PFSK-1 (cell line): Measurements from ENCODE around the gene PHACTR1.

Experiments
- FOXP2 ChIP-seq: optimal IDR thresholded peaks from 2 replicates; pipeline ENCODE3; 2011; ENCODE audit warnings: borderline replicate concordance, control low read depth, inconsistent platforms; ENCODE audit not compliant: insufficient read depth; ENCODE audit errors: extremely low read length, extremely low read depth
- POLR2AphosphoS5 ChIP-seq: IDR thresholded peaks from 2 replicates; pipeline ENCODE4 v1.6.1; 2012; ENCODE audit warnings: low read depth, mild to moderate bottlenecking, control low read depth, low read length, moderate library complexity
- REST ChIP-seq, 2 experiments: IDR thresholded peaks; 2 replicates each; pipeline versions ENCODE4 v1.6.1 to v1.8.0; 2011 to 2012; ENCODE audit warnings: low read depth in 2 of 2, low read length in 2 of 2, control low read depth in 1 of 2, inconsistent platforms in 1 of 2, mild to moderate bottlenecking in 1 of 2, moderate library complexity in 1 of 2; ENCODE audit not compliant: insufficient read depth in 1 of 2
- SIN3A ChIP-seq: IDR thresholded peaks from 2 replicates; pipeline ENCODE4 v1.6.1; 2012; ENCODE audit warnings: mild to moderate bottlenecking, low read length, moderate library complexity, borderline replicate concordance; ENCODE audit not compliant: insufficient read depth
- TAF1 ChIP-seq: IDR thresholded peaks from 2 replicates; pipeline ENCODE4 v1.6.1; 2012; ENCODE audit warnings: low read length, control low read depth, borderline replicate concordance; ENCODE audit not compliant: insufficient read depth

PHACTR1 gene

DNA sequence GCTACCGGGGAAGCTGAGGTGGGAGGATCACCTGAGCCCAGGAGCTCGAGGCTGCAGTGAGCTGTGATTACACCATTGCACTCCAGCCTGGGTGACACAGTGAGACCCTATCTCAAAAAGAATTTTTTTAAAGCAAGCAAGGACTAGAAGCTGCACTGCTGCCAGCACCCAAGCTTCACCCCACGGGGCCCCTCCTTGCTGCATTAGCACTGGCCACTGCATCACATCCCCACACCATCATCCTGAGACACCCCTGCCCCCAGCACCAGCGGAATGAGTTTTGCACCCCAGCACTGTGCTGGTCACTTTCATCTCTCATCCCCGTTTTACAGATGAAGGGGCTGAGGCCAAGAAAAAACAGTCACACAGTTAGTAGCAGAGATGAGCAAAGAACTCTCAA, 580.8 kb downstream of the PHACTR1 start:
- TF ChIP-seq REST (IDR thresholded peaks at IDR 0.05; ENCODE audit: insufficient read depth in 1 of 2, low read depth in 2 of 2, low read length in 2 of 2), result no peak
- TF ChIP-seq SIN3A, result no peak
- no peak for TF ChIP-seq POLR2AphosphoS5
- TF ChIP-seq FOXP2, result no peak
- TF ChIP-seq TAF1, result no peak

DNA sequence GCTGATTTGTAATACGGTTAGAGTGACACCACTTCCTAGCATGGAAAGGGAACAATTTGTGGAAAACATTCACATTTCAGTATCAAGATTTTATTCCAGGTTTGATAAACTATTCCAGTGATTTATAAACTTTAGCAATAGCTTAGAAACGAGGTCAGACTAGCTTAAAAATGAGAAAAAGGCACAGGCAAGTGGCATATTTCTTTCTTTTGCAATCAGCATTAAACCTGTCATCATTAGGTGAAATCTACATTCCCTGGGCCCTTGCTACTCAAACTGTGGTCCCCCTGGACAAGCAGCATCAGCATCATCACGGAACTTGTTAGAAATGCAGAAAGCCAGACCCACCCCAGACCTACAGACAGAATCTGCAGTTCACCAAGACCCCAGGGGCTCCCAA, 581.9 kb downstream of the PHACTR1 start:
- TF ChIP-seq TAF1 (no peak), FOXP2 (no peak), POLR2AphosphoS5 (no peak), REST (IDR thresholded peaks at IDR 0.05; ENCODE audit: insufficient read depth in 1 of 2, low read depth in 2 of 2, low read length in 2 of 2) (no peak), SIN3A (no peak)

DNA sequence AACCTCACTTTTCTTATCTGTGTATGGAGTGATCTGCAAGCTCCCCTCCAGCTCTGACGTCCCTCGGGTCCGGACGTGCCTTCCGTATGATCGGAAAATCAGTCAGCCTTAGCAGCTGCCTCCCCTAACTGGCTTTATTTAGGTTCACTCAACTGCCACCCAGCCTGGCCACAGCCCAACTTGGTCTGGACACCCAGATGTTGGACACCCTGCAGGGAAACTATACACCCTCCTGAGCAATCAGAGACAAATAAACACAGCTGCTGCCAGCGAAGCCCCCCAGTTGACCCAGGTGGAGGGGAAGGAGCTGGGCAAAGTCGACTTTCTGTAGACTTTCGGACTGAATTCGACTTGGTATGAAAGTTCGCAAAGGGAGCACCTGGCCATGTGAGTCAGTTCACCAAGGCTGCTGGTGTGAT, 582.8 kb downstream of the PHACTR1 start:
- TF ChIP-seq SIN3A (no peak), FOXP2 (no peak), REST (IDR thresholded peaks at IDR 0.05; ENCODE audit: insufficient read depth in 1 of 2, low read depth in 2 of 2, low read length in 2 of 2) (no peak), POLR2AphosphoS5 (no peak), TAF1 (no peak)

DNA sequence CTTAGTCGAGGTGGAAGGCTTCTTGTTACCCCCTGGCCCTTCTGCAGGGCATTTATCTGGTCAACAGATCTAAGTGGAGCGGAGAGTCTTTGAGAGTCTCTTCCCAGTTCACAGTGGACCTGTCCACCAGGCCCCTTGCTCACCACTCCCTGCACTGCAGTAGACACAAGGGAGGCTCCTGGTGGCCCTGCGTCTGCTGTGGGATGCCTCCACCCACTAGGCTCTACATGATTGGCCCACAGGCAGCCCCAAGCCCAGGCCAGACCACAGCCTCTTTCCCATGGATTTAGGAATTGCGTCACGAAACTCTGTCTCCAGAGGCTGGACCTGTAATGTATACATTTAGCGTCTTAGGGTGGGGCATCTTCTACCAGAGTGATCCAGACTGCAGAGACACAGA, 583.4 kb downstream of the PHACTR1 start:
- TF ChIP-seq TAF1 (no peak), FOXP2 (no peak), REST (IDR thresholded peaks at IDR 0.05; ENCODE audit: insufficient read depth in 1 of 2, low read depth in 2 of 2, low read length in 2 of 2) (no peak), POLR2AphosphoS5 (no peak), SIN3A (no peak)
